Measurements from ENCODE around the gene LSG1. TPM values are rescaled to one million over a fixed set of nuclear protein-coding genes. Genes with fewer than 3 reads are reported as not detected.
A peak's percentile ranks its signal among the peaks of the same experiment; 100 is the strongest.

The LSG1 gene
- total RNA-seq, result 59.0 and 60.2 TPM in 2 replicates

GRCh38 chr3:194671900-194672808, at the start of gene LSG1:
Gene LSG1 (minus strand): TSS chr3:194672191. CDS start chr3:194672162, 29 bp downstream.
- H3K27ac Mint-ChIP-seq, result peak within 1 kb of the TSS; percentile 97
- no peaks in the 10 kb centered on the region for H3K27me3 Mint-ChIP-seq
- intact Hi-C loops (cut with micrococcal nuclease), result loop anchor here (1.0 to 5.0 kb wide), 5 partner anchors 18 to 870 kb away; partner anchors contain the start of genes ACAP2, ATP13A3 and PPP1R2
- peaks cover 17% of the 10 kb centered on the region for H3K36me3 Mint-ChIP-seq (ENCODE audit: low read depth)
- H3K4me3 Mint-ChIP-seq, result peak within 1 kb of the TSS; percentile 99
- H3K9me3 Mint-ChIP-seq, result no peaks in the 10 kb centered on the region
- peaks cover 48% of the 10 kb centered on the region for H3K4me1 Mint-ChIP-seq
- DNase-seq, result peak; percentile 97

- Mint-ChIP-seq H3K4me1 (no peaks in the 10 kb centered on the region), H3K36me3 (ENCODE audit: low read depth) (no peaks in the 10 kb centered on the region), H3K9me3 (no peaks in the 10 kb centered on the region), H3K27me3 (peaks cover 9% of the 10 kb centered on the region), H3K4me3 (no peak overlapping the region), H3K27ac (no peak overlapping the region)
- no peak for DNase-seq
- intact Hi-C loops (cut with micrococcal nuclease), result no loop called here
Observed at GRCh38 chr3:194720048-194720447, 48.1 kb upstream of the LSG1 start.

DNA sequence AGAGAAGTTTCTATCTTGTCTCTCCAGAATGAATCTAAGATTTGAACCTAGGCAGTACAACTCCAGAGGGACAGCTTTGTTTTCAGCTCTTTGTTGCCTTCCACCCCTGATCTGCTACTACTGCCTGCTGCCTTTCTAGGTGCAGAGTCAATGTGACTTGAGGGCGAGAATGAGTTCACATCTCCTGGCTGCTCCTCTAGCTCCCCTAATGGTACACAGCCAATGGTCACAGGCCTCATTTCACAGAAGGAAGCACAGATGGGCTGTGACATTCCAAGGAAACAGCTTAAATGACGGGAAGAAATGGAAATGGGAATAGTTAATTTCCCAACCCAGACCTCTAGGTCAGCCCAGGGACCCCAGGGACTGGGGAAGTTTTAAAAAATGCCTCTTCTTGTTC, 46.1 kb upstream of the LSG1 start:
- H3K9me3 Mint-ChIP-seq, result no peaks in the 10 kb centered on the region
- no peaks in the 10 kb centered on the region for H3K4me1 Mint-ChIP-seq
- DNase-seq, result no peak
- intact Hi-C loops (cut with micrococcal nuclease), result no loop called here
- no peak overlapping the region for H3K27ac Mint-ChIP-seq
- peaks cover 7% of the 10 kb centered on the region for H3K27me3 Mint-ChIP-seq
- no peak overlapping the region for H3K4me3 Mint-ChIP-seq
- no peaks in the 10 kb centered on the region for H3K36me3 Mint-ChIP-seq (ENCODE audit: low read depth)

- Mint-ChIP-seq H3K4me1 (no peaks in the 10 kb centered on the region), H3K36me3 (ENCODE audit: low read depth) (no peaks in the 10 kb centered on the region), H3K27ac (no peak overlapping the region), H3K27me3 (peaks cover 2% of the 10 kb centered on the region), H3K9me3 (no peaks in the 10 kb centered on the region), H3K4me3 (no peak overlapping the region)
- no peak for DNase-seq
- intact Hi-C loops (cut with micrococcal nuclease), result no loop called here
Observed at GRCh38 chr3:194715022-194715800, 43.2 kb upstream of the LSG1 start.

DNA sequence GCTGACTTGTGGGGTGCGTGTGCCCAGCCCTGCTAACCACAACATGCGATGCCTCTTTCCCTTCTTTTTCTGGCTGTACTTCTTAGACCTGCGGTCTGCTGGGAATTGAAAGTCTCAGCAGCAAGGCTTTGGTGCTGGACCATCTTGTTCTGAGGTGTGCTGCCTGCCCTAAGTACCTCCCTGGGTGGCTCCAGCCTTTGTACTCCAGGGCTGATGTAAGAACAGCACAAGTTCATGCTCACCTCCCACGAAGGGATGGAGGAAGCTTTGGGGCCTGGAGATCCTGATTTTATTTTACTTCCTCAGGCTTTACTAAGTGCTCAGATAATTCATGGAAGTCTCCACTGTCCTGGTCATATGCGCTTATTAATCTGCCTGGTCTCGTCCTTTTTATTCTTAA, 42.6 kb upstream of the LSG1 start:
- no peaks in the 10 kb centered on the region for H3K36me3 Mint-ChIP-seq (ENCODE audit: low read depth)
- intact Hi-C loops (cut with micrococcal nuclease), result no loop called here
- H3K9me3 Mint-ChIP-seq, result no peaks in the 10 kb centered on the region
- no peak for DNase-seq
- no peak overlapping the region for H3K27ac Mint-ChIP-seq
- H3K4me1 Mint-ChIP-seq, result no peaks in the 10 kb centered on the region
- peaks cover 2% of the 10 kb centered on the region for H3K27me3 Mint-ChIP-seq
- H3K4me3 Mint-ChIP-seq, result no peak overlapping the region

- Mint-ChIP-seq H3K36me3 (ENCODE audit: low read depth) (no peaks in the 10 kb centered on the region), H3K4me1 (no peaks in the 10 kb centered on the region), H3K27ac (no peak overlapping the region), H3K9me3 (no peaks in the 10 kb centered on the region), H3K4me3 (no peak overlapping the region), H3K27me3 (peaks cover 2% of the 10 kb centered on the region)
- no peak for DNase-seq
- intact Hi-C loops (cut with micrococcal nuclease), result no loop called here
Observed at GRCh38 chr3:194714137-194714455, 42.1 kb upstream of the LSG1 start.

DNA sequence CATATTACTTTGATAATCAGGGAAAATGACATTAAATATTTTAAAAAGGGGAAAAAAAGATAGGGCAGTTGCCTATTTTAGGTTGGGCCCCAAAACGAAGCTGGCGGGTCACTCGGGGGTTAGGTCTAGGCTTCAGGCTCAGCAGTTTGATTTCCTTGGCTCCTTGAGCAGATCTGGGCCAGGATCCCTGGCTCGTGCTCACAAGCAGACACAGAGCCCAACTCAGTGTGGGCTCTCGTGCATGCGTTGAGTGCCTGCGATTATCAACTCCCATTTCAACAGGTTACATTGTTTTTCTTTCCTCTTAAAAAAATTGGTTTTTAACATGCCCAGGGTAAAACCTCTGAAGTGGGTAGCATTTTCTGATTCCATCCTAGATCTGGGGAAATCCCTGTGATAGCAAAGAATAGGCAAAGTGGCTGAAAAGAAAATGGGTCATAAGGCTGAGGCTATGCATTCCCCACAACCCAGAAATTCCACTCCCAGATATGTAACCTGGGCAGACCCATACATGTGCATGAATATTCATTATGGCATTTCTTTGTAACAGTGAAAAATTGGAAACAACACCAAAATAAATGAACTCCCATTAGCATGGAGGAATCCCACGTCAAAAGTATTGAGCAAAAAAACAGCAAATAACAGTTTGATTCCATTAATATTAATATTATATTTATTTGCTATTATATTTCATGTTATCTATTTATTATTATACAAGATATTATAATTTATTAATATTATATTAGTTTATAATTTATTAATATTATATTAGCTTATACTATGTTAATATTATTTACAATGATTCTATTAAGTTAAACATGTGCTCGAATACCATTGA, 41.5 kb upstream of the LSG1 start:
- H3K4me3 Mint-ChIP-seq, result no peak overlapping the region

GRCh38 chr3:194711913-194712312, 39.9 kb upstream of the LSG1 start:
- intact Hi-C loops (cut with micrococcal nuclease), result no loop called here
- DNase-seq, result no peak
- Mint-ChIP-seq H3K9me3 (no peaks in the 10 kb centered on the region), H3K27ac (no peak overlapping the region), H3K4me3 (no peak overlapping the region), H3K4me1 (no peaks in the 10 kb centered on the region), H3K36me3 (ENCODE audit: low read depth) (no peaks in the 10 kb centered on the region), H3K27me3 (peaks cover 2% of the 10 kb centered on the region)

More for the DNA sequence above, 41.5 kb upstream of the LSG1 start:
- intact Hi-C loops (cut with micrococcal nuclease), result no loop called here
- H3K27ac Mint-ChIP-seq, result no peak overlapping the region
- H3K9me3 Mint-ChIP-seq, result no peaks in the 10 kb centered on the region
- DNase-seq, result no peak
- H3K36me3 Mint-ChIP-seq (ENCODE audit: low read depth), result no peaks in the 10 kb centered on the region
- H3K4me1 Mint-ChIP-seq, result no peaks in the 10 kb centered on the region
- peaks cover 2% of the 10 kb centered on the region for H3K27me3 Mint-ChIP-seq

- Mint-ChIP-seq H3K27ac (no peak overlapping the region), H3K9me3 (no peaks in the 10 kb centered on the region), H3K4me3 (no peak overlapping the region), H3K27me3 (peaks cover 2% of the 10 kb centered on the region), H3K4me1 (no peaks in the 10 kb centered on the region), H3K36me3 (ENCODE audit: low read depth) (no peaks in the 10 kb centered on the region)
- no peak for DNase-seq
- intact Hi-C loops (cut with micrococcal nuclease), result no loop called here
Observed at GRCh38 chr3:194711286-194711685, 39.3 kb upstream of the LSG1 start.

DNA sequence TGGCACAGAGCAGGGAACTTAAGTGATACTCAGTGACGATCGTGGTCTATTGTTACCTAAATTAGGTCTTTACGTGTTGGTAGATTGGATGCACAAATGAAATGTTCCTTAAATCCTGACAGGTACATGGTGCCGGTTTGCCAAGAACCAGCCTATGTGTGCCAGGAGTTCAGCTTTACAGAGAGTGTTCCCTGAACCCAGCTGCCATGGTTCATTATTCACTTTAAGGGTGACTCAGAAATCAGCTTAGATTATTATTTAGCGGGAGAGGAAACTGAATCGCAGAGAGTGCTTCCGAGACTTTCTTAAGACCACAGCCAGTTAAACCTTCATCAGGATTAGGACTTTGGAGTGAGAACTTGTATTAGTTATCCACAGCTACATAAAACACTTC, 35.2 kb upstream of the LSG1 start:
- Mint-ChIP-seq H3K4me1 (no peaks in the 10 kb centered on the region), H3K9me3 (no peaks in the 10 kb centered on the region), H3K27me3 (peaks cover 4% of the 10 kb centered on the region), H3K4me3 (no peak overlapping the region), H3K27ac (no peak overlapping the region), H3K36me3 (ENCODE audit: low read depth) (no peaks in the 10 kb centered on the region)
- DNase-seq, result no peak
- intact Hi-C loops (cut with micrococcal nuclease), result no loop called here

GRCh38 chr3:194705761-194706160, 33.8 kb upstream of the LSG1 start:
- Mint-ChIP-seq H3K4me1 (no peaks in the 10 kb centered on the region), H3K27me3 (peaks cover 4% of the 10 kb centered on the region), H3K9me3 (no peaks in the 10 kb centered on the region), H3K36me3 (ENCODE audit: low read depth) (no peaks in the 10 kb centered on the region), H3K4me3 (no peak overlapping the region), H3K27ac (no peak overlapping the region)
- intact Hi-C loops (cut with micrococcal nuclease), result no loop called here
- DNase-seq, result no peak

DNA sequence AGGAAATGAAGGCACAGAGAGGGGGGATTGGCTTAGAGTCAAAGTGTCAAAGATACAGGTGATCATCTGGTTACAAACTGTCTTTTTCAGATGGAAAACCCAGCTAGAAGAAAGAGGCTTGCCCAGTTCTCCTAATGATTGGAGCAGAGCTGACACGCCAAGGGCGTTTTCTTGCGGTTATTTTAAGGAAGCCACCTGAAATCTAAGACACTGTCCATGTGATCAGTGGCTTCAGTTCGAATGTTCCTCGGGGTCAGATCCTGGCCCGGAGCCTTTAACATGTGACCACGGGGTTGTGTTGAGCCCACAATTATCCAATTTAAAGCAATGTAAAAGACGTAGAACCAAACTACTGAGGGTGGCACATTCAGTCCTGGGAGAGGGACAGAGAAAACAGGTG, 33.2 kb upstream of the LSG1 start:
- H3K36me3 Mint-ChIP-seq (ENCODE audit: low read depth), result no peaks in the 10 kb centered on the region
- no peaks in the 10 kb centered on the region for H3K4me1 Mint-ChIP-seq
- no peak overlapping the region for H3K4me3 Mint-ChIP-seq
- peaks cover 4% of the 10 kb centered on the region for H3K27me3 Mint-ChIP-seq
- H3K9me3 Mint-ChIP-seq, result no peaks in the 10 kb centered on the region
- no peak for DNase-seq
- no peak overlapping the region for H3K27ac Mint-ChIP-seq
- intact Hi-C loops (cut with micrococcal nuclease), result no loop called here

DNA sequence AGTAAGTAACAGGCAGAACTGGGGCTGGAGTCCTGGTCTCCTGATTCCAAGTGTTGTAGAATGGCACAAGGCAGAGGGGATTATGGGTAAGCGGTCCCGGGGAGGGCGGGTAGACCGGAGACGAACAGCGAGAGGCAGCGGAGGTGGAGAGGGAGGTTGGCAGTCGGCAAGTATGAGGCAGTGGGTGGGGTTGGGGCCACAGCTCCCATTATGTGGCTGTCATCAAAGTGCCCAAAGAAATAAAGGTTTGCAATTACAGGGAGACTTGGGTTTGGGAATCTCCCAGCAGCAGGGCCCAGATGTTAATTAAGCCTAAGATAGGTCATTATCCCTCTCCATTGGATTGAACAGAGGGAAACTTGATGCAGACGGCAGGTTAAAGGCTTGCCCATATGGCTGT, 30.6 kb upstream of the LSG1 start:
- Mint-ChIP-seq H3K27ac (no peak overlapping the region), H3K9me3 (no peaks in the 10 kb centered on the region), H3K36me3 (ENCODE audit: low read depth) (no peaks in the 10 kb centered on the region), H3K4me1 (no peaks in the 10 kb centered on the region), H3K27me3 (peaks cover 10% of the 10 kb centered on the region), H3K4me3 (no peak overlapping the region)
- intact Hi-C loops (cut with micrococcal nuclease), result no loop called here
- no peak for DNase-seq

- Mint-ChIP-seq H3K36me3 (ENCODE audit: low read depth) (no peaks in the 10 kb centered on the region), H3K4me1 (no peaks in the 10 kb centered on the region), H3K9me3 (no peaks in the 10 kb centered on the region), H3K27me3 (peaks cover 26% of the 10 kb centered on the region), H3K27ac (no peak overlapping the region), H3K4me3 (no peak overlapping the region)
- DNase-seq, result no peak
- intact Hi-C loops (cut with micrococcal nuclease), result no loop called here
Observed at GRCh38 chr3:194696702-194697101, 24.7 kb upstream of the LSG1 start.
